K562 (cell line): ENCODE data around the gene ENTPD5. TPM values are rescaled to one million over a fixed set of nuclear protein-coding genes. Genes with fewer than 3 reads are reported as not detected.

ENCODE experiments used
- BRF1 ChIP-seq: IDR thresholded peaks from 3 replicates; pipeline ENCODE4 v1.6.1; 2011; ENCODE audit warnings: borderline replicate concordance, mild to moderate bottlenecking; ENCODE audit not compliant: insufficient read length; ENCODE audit errors: extremely low read depth
- E2F4 ChIP-seq: sonication (generic); formaldehyde crosslinking; IDR thresholded peaks from 2 replicates; pipeline ENCODE4 v1.8.0; 2022; ENCODE audit warnings: mild to moderate bottlenecking, low read depth, missing genetic modification reagents
- ETS2 ChIP-seq: IDR thresholded peaks from 2 replicates; pipeline ENCODE4 v1.6.1; 2016; ENCODE audit warnings: borderline replicate concordance, missing genetic modification characterization, mild to moderate bottlenecking, moderate library complexity, missing compliant biosample characterization; ENCODE audit not compliant: poor library complexity, severe bottlenecking
- GABPA ChIP-seq: fragments of 200-800 bp; sonication (Bioruptor generic); conservative IDR thresholded peaks from 2 replicates; pipeline ENCODE4 v1.6.1; 2016; ENCODE audit warnings: low read depth, missing genetic modification characterization, missing compliant biosample characterization
- GMEB1 ChIP-seq: fragments of 250-450 bp; sonication (Bioruptor Pico); IDR thresholded peaks from 2 replicates; pipeline ENCODE4 v1.4.0; 2020; ENCODE audit warnings: mild to moderate bottlenecking
- LARP7 ChIP-seq: fragments of 450-650 bp; IDR thresholded peaks from 2 replicates; pipeline ENCODE4 v1.6.1; 2016
- NR3C1 ChIP-seq: sonication (generic); formaldehyde crosslinking; IDR thresholded peaks from 2 replicates; pipeline ENCODE4 v1.8.1; 2022; ENCODE audit warnings: missing genetic modification reagents
- PML ChIP-seq: IDR thresholded peaks from 2 replicates; pipeline ENCODE4 v1.6.1; 2012; ENCODE audit warnings: low read length, inconsistent platforms
- RBM39 ChIP-seq: fragments of 200-400 bp; formaldehyde crosslinking; optimal IDR thresholded peaks from 2 replicates; pipeline ENCODE3; 2018; ENCODE audit warnings: low read depth, low read length
- SMAD4 ChIP-seq: fragments of 250-450 bp; sonication (Bioruptor Pico); conservative IDR thresholded peaks from 2 replicates; pipeline ENCODE4 v1.8.0; 2021; ENCODE audit warnings: inconsistent platforms, mild to moderate bottlenecking, moderate library complexity
- THAP12 ChIP-seq: fragments of 250-450 bp; sonication (Bioruptor Pico); IDR thresholded peaks from 2 replicates; pipeline ENCODE4 v1.9.0; 2021; ENCODE audit warnings: mild to moderate bottlenecking, inconsistent platforms
- UBTF ChIP-seq, 2 experiments: IDR thresholded peaks; 2 replicates each; pipeline ENCODE4 v1.6.1; 2012; ENCODE audit warnings: improper control_type of control experiment in 2 of 2, low read depth in 2 of 2, low read length in 2 of 2, borderline replicate concordance in 1 of 2
- ZBTB9 ChIP-seq: fragments of 450-650 bp; formaldehyde crosslinking; IDR thresholded peaks from 2 replicates; pipeline ENCODE4 v1.4.0; 2020; ENCODE audit warnings: mild to moderate bottlenecking, moderate library complexity
- ZNF551 ChIP-seq: fragments of 250-450 bp; sonication (Bioruptor Pico); IDR thresholded peaks from 2 replicates; pipeline ENCODE4 v1.5.0; 2021; ENCODE audit warnings: mild to moderate bottlenecking, moderate library complexity
- ZNF668 ChIP-seq: fragments of 250-450 bp; sonication (Bioruptor Pico); IDR thresholded peaks from 2 replicates; pipeline ENCODE4 v1.8.0; 2022; ENCODE audit warnings: mild to moderate bottlenecking, inconsistent platforms
- polyA plus RNA-seq, 8 experiments: library from polyadenylated mRNA; depleted of rRNA in 4 of 8; stranded (reverse) in 5 of 8; unstranded in 3 of 8; fragments of >200 nt; fragmentation: Nextera tagmentation in 2 of 8; fragmentation: Illumina TruSeq in 1 of 8; extraction: Ambion mirVana in 2 of 8; extraction: Trizol in 1 of 8; gene quantifications; 2 replicates each; pipeline versions ENCODE4 v1.2.1 to v1.2.3, GENCODE V29; 2011 to 2014; ENCODE audit warnings: inconsistent platforms in 1 of 8, missing spikeins in 1 of 8
- total RNA-seq, 7 experiments: library from RNA; depleted of rRNA in 6 of 7; stranded (reverse); fragments of >200 nt in 6 of 7; fragmentation: Illumina TruSeq in 2 of 7; extraction: Trizol in 2 of 7; gene quantifications; 2 replicates each; pipeline versions ENCODE4 v1.2.1 to v1.2.3, GENCODE V29; 2011 to 2021; ENCODE audit warnings: low replicate concordance in 1 of 7

Gene ENTPD5
- total and polyA plus RNA-seq, 9 of the 15 experiments (the other 6 are each of a cell fraction or from before 2014, with no cell fraction given) = 2.7 to 15.3 (median 10.3) TPM

GRCh38 chr14:74018586-74019407 lies at the start of gene ENTPD5, which contains the start of gene BBOF1 (continued):
- TF ChIP-seq THAP12 = peak; percentile 66; the same call in 1 of the 2 replicates
- TF ChIP-seq PML = peak; percentile 37; the same call in 1 of the 2 replicates
- TF ChIP-seq ZNF551 = no peak
- TF ChIP-seq BRF1 = no peak
- no peak for TF ChIP-seq NR3C1 (CRISPR knock-in tag)
- no peak for TF ChIP-seq ETS2 (tag)
- 0 out of 2 replicates have a peak, but pooled peaks have one; percentile 48 for TF ChIP-seq ZBTB9
- no peak for TF ChIP-seq E2F4 (CRISPR knock-in tag)
- TF ChIP-seq RBM39 = no peak
- TF ChIP-seq LARP7 = no peak
- TF ChIP-seq GMEB1 (CRISPR knock-in tag) = peak; percentile 94
- TF ChIP-seq GABPA (tag) = peak; percentile 46; the same call in 1 of the 2 replicates
- TF ChIP-seq UBTF (IDR thresholded peaks at IDR 0.05; ENCODE audit: borderline replicate concordance in 1 of 2, low read depth in 2 of 2, low read length in 2 of 2) = peak in 1 of 2 experiments; percentile 34; a peak in 1 of 4 replicates
- peak; percentile 58; the same call in 1 of the 2 replicates for TF ChIP-seq SMAD4 (CRISPR knock-in tag)
- no peak for TF ChIP-seq ZNF668
